T-helper 9 cell (primary cell): Measurements from ENCODE around the gene PNCK.

ENCODE experiments used
- DNase-seq: peaks from one replicate; pipeline ENCODE4 v3.0.0-alpha.2; 2020

The PNCK gene

DNA sequence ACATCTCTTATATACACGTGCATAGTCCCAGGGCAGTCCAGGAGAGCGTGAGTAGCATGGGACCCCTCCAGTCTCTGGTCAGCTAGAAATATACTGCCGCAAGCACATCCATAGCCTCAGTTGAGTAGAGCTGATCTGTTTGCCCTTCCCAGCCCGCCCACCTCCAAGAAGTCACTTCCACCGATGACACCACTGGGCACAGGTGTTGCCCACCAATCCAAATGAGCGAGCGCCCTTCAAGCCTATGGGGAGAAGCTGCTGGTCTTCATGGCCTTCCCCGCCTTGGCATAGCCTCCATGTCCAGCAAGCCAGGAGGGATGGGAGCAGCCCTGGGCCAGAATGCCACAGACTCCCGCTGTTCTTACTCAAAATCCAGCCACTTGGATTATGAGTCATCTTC, 16.5 kb downstream of the PNCK start:
- DNase-seq, result no peak

DNA sequence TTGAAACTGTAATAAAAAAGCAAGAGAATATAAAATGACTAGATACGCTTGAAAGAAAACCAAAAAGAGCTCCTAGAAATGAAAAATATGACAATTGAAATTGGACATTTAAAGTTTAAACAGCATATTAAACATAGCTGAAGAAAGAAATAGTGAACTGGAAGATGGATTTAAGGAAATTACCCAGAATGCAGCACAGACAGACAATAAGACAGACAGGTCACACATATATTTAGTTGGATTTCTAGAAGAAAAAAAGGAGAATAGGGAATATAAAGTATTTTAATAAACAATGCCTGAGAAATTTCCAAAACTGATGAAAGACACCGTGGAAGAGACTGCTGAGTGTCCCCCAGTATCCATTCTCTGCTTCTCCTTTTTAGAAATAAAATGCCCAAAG, 20.1 kb downstream of the PNCK start:
- no peak for DNase-seq

DNA sequence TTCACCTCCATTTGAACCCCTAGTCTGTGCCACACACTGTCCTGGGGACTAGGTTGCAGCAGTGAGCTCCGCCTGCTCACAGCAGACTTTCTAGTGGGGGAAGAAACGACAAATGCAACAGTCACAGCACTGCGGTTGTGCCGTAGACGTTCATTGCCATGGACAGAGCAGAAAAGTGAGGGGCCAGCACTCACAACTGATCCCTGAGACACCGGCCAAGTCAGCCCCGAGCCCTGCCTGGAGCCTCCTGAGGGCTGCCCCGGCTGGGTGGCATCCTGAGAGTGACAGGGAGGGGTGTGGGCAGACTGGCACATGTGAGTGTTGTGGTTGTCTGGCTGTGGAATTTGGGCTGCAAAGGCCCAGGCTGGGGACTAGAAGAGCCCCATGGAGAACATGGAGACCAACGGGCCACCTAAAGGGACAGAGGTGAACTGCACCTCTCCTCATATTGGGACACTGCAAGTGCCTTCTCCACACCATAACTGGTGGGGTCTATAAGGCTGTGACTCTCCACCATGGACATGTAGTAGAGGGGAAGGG, 22.0 kb downstream of the PNCK start:
- no peak for DNase-seq

DNA sequence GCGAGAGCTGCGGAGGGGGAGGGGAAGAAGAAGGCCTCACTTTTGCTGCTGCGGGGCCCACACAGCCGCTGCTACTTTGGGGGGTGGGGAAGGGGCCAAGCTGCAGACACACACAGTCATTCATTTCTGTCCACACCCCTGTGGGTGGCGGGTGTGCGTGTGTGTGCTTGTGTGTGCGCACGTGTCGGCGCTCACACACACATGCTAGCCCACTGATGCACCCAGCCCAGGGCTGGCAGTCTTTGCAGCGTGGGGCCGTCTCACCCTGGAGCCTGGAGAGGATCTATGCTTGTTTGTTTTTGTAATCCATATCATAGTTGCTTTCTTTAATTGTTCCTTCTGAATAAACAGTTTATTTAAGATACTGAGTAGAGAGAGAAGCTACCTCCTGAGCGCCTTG, 22.7 kb downstream of the PNCK start:
- DNase-seq, result no peak

DNA sequence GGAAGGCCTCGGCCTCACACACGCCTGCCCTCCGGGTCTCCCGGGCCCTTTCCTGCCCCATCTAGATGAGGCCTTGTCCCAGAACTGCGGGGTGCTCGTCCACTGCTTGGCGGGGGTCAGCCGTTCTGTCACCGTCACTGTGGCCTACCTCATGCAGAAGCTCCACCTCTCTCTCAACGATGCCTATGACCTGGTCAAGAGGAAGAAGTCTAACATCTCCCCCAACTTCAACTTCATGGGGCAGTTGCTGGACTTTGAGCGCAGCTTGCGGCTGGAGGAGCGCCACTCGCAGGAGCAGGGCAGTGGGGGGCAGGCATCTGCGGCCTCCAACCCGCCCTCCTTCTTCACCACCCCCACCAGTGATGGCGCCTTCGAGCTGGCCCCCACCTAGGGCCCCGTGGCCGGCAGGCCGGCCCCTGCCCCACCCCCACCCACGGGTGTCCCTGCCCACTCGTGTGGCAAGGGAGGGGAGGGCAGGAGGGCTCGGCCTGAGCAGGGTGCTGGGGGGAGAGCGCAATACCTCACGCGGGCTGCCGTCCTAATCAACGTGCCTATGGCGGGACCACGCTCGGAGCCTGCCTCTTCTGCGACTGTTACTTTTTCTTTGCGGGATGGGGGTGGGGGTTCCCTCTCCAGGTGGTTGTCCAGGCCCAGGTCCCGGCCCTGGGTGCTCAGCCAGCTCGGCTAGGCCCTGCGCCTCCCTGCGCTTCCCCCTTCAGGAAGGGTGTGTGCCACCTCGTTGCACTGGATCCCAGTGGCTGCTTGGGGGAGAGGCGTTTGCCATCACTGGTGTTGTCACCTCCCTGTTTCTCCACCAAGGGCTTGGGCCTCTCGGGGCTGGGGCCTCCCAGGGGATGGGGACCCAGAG, 23.5 kb downstream of the PNCK start:
- no peak for DNase-seq

DNA sequence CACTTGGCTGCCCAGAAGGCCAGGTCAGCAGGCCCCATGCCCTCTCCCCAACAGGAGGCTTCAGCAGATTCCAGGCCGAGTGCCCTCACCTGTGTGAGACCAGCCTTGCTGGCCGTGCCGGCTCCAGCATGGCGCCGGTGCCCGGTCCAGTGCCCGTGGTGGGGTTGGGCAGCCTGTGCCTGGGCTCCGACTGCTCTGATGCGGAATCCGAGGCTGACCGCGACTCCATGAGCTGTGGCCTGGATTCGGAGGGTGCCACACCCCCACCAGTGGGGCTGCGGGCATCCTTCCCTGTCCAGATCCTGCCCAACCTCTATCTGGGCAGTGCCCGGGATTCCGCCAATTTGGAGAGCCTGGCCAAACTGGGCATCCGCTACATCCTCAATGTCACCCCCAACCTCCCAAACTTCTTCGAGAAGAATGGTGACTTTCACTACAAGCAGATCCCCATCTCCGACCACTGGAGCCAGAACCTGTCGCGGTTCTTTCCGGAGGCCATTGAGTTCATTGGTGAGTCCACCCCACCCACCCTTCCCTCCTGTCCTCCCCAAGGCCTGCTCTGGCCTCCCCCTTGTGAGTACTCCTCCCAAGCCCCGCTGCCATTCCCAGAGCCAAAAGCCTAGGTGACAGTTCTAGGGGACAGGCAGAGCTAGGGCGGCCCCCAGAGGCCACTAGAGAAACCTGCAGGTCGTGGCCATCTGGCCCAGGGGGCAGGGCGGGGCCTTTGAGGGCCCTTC, 24.3 kb downstream of the PNCK start:
- no peak for DNase-seq

DNA sequence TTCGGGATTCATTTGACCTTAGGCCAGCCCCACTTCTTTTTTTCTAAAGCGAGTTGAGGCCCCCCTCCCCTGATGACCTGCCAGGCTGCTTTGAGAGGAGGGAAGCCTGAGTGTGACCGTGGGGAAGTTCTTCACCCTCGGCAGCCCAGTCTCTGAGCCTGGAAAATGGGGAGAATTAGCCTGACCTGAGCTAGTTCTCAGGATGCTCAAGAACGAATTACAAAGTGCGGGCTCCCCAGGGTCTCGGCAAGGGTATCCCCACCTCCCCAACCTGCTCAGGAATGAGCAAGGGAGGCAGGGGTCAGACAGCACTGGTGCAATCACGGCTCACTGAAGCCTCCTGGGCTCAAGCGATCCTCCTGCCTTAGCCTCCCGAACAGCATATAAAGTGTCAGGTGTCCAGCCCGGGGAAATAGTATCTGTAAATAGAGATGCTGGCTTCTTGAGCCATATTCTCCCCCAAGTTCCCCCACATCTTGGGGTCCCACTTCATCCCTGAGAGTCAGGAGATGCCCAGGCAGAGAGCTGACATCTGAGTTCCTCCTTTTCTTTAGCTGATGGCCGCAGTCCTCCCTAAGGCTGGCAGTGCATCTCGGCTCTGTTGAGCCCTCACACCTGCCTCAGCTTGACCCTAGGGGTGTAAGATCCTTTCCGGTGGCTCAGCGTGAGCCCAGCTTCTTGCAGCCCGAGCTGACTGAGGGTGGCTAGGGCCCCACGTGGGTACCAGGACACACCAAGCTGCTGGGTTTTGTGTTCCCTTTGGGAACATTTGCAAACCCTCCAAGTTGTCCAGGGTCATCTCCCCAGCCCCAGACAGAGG, 25.0 kb downstream of the PNCK start:
- no peak for DNase-seq

DNA sequence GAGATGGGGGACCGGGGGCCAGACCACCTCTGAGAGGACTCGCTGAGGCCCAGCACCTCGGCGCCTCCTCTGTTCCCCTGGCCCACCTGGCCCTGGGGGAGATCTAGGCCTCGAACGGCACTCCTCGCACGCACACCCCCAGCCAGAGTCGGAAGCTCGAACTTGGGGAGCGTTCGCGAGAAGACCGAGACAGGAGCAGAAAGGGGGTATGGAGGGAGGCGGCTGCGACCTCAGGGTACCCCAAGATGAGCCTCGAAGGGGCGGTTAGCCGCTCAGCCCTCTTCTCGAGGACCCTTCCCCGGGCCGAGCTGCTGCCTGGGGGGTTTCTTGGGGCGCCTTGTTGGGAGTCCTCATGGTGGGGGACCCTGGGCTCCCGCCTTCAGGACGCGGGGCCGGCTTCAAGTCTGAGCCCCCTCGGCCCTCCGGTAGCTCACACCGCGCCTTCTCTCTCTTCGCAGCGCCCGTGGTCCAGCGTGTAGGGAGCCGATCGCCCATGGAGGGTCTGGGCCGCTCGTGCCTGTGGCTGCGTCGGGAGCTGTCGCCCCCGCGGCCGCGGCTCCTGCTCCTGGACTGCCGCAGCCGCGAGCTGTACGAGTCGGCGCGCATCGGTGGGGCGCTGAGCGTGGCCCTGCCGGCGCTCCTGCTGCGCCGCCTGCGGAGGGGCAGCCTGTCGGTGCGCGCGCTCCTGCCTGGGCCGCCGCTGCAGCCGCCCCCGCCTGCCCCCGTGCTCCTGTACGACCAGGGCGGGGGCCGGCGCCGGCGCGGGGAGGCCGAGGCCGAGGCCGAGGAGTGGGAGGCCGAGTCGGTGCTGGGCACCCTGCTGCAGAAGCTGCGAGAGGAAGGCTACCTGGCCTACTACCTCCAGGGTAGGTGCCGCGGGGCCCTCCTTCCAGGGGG, 25.9 kb downstream of the PNCK start:
- DNase-seq, result no peak

DNA sequence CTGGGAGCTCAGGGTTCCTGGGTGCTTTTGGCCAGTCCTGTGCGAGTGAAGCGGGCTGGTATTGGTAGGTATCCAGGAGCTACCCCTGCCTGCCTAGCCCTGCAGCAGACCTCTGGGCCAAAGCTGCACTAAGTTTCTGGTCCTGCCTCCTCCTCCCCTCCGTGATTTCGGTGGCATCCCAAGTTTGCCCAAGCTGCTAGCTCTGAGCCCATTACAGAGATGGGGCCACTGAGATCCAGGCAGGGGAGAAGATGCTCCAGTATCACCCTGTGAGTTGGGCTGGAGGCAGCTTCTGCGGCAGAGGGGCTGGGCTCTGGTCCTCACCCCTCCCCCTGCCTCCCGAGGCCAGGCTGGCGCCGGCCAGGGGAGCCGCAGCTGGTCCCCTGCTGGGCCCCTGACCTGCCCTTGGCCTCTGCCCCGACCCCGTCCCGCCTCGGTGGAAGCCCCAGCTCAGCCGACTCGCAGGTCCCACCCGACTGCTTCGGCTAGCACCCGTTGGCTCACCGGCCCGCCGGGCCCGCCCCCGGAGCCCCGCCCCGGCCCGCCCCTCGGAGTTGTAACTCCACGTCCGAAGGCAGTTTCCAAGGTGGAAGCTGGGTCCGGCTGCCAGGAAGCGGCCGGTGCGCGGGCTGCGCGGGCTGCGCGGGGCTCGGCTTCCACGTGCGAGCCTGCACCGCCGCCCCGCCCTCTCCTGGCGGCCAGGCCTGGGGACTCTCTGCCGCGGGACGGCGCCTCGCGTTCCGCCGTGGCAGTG, 26.8 kb downstream of the PNCK start, which contains the start of gene DUSP9:
DUSP9 (plus strand) TSS at position 584 of the 754 bp plus-strand sequence. CDS start 751 bp downstream, outside the sequence.
- DNase-seq, result no peak

DNA sequence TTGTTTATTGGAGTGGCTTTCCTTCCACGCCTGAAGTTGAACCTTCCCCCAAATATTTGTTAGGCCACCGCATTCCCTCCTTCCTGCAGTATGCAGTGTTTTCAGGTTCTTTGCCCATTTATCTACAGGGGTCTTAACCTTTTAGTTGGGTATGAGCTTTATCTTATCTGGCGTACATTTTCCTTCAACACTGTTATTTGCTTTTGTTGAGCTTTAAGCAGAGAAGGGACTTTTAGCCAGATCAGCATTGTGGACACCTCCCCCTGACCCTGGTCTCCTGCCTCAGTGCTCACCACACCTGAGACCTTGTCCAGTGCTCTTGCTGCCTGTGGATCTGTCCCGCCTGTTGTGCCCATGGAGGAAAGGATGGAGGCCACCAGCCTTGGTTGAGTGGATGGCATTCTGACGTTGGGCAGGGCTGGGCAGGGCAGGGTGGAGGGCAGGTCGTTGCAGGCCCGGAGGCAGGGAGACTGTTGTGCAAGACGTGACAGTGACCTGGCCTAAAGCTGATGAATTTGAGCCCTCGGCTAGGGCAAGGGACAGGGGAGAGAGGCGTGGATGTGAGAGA, 27.6 kb downstream of the PNCK start:
- DNase-seq, result no peak

DNA sequence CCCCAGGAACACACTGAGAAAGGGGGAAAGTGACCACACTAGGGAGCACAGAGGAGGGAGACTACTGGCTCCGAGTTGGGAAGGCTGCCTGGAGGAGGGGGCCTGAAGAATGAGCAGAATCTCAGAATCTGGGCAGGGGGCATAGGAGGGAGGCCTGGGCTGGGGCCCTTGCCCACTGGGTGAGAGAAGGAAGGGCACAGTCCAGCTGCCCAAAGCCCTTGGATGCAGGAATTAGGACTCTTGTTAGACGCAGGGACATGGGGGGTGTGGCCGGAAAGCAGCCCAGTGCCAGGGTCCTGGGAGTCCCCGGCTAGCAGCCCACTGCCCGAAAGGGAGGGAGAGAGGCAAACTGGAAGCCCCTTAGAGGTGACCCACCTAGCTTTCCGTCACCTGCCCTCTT, 28.5 kb downstream of the PNCK start:
- no peak for DNase-seq

DNA sequence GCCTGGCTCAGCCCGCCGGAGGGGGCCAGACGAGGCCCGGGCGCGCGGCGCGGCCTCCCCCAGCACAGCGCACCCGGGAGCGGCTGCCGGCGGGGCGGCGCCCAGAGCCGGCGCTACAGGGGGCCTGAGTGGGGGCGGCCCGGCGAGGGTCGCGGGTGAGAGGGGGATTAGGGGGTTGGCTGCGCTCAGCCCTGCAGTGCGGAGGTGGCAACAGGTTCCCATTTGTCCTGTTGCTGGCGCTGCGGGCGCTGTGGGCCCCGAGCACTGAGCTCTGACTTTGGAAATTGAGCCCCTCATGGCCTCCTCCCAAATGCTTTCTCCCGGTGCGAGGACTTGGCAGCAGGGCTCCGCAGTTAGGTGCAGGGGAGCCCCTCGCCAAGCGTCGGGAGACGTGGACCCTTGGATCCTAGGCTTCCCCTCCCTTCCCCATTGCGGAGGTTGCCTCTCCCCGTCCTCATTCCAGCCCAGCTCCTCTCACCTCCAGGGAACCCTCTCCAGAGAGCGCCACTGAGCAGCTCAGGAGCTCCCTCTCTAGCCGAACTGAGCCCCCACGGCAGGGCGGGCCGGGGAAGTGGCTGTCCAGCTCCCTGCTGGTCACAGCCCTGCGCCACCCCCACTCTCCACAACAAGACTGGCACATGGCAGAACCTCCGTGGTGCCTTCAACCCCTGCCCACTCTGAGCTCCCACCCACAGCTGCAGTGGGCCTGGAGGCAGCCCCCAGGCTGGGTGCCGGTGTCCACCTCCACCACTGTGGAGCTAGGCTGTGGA, 29.1 kb downstream of the PNCK start:
- no peak for DNase-seq

DNA sequence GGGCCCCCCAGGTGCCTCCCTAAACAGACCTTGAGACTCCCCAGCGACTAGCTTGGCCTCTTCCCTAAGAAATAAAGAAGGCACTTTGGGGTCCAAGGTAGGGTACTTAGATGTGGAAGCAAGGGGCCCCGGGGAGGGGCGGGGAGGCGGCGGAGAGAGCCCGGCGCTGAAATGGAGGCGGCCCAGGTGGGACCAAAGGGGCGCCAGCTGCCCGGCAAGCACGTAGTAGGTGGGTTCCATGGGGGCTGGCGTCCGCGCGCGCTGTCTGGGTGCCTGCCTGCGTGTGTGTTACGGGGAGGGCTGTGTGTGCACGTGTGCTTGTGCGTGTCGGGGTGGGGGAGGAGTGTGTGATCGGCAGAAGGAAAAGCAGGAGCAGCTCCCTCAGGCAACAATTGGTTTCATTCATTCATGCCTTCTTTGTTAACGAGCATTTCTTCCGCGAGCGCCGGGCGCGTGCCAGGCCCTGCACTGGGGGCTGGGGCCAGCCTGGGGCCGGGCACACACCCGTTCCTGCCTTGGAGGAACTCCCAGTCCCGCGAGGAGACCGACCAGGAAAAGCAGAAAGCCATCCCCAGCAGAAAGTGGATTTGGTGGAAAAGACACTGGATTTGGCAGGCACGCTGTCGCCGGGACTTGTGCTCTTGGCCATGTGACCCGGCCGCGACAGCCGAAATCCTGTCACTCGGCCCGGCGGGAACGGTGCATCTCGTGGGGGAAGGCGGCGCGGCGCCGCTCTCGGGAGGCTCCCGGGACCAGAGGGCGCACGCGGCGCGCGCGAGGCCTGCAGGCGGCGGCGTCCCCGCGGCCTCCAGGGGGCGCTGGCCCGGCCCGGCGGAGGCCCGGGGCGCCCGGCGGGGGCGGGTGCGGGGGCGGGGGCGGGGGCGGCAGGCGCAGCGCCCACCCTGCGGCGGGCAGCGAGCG, 29.9 kb downstream of the PNCK start:
- no peak for DNase-seq

DNA sequence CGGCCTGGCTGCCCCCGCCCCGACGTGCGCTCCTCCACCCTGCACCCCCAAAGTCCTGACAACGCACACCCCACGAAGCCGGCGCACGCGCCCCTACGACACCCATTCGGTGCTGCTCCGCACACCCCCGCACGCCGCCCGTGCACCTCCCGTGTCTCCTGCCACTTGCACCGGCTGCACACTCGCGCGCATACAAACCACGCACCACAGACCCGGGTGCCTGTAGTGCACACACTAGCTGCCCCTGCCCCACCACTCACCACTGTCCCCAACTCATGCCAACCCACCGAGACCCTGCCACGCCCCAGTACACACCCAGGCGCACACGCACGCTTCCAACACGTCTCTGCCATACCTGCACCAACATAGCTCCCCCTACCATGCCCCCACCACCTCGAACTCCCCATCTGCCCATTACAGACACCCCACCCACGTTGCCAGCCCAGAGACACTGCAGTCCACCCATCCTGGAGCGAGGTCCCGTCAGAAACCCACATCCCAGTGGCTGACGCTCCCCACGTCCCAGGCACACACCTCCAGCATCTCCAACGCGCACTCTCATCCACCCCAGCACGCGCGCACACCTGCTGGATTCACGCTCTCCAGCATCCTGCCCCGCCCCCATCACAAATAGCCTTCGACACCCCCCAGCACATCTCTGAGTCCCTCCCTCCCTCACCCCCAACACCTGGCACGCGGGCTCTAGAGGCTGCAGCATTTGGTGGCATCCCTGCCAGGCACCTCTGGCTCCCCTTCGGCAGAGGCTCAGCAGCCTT, 30.8 kb downstream of the PNCK start:
- no peak for DNase-seq

DNA sequence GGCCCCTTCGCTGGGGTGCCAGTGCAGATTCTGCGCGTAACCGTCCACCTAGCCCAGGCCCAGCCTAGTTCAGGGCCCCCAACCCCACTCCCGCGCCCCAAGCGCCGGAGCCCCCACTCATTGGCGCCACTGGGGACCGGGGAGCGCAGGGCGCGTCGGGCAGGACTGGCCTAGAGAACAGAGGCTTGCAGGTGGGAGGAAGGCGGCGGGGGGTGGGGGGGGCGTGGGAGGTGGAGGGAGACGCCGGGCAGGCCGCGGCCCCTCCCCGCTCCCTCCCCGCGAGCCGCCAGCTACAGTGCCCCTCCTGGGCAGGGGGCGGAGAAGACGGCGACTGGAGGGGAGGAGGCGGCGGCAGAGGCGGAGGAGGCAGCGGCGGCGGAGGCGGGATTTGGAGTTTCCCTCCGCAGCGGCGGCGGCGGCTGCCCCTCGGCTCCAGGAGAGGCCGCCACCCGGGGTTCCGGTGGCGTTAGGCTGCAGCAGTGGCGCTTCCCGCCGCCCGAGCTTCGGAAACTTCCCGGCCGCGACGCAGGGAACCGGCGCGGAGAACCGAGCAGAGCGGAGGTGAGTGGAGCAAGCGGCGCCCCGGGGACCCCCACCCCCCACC, 31.5 kb downstream of the PNCK start:
- no peak for DNase-seq

DNA sequence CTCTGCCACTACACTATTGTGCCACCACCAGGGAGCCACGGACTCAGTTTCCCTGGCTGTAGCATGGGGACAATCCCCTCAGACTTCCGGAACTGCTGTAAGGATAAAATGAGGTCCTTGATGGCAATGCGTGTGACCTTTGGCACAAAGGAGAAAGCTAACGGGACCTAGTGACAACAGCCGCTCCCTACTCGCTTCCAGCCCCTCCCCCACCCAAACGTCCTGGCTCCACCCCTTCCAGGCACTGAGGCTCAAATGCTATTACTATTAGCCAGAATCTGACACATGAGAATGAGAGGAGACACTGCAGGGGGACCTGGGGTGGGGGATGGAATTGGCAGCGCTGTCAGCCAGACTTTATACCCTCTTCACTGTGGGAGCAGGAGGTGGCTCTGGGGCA, 32.0 kb downstream of the PNCK start:
- DNase-seq, result no peak

DNA sequence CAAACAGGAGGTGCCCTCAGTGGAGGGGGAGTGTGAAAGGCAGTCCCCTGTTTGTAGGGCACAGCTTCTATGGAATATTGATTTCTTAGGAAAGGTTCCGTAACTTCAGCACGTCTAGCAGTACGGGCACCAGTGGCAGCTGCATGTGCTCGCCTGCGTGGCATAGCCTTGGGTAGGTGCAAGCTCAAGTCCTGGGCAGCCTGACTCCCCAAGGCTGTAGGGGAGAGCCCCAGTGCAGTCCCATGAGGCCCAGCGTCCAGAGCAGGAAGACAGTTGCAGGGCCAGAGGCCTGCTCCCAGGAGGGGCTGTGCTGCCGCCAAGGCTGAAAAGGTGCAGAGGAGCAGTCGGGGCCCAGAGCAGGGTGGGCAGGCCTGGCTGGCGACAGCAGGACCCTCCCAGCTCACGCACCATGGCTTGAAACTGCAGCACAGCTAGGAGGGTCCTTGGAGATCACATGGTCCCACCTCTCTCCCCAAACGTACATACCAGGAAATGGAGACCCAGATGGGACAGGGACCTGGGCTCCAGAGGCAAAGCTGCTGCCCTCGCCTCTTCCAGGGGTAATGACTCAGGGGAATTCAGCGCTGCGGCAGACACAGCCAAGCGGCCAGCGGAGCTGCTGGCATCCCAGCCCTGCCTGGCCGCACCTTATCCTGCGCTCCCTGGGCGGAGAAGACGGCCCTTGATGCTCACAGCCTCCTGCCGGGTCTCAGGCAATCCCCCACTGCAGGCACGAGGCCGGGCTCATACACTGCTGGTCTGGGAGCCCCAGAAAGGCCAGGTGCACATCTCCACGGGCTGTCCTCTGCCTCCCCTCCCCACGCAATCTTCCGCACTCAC, 32.7 kb downstream of the PNCK start:
- DNase-seq, result no peak
